LNCAP (cell line): ENCODE data around the gene COL24A1.

ENCODE experiments used
- TF ChIP-seq, protein P1 (sequence below): fragments of 450-650 bp; IDR thresholded peaks from 2 replicates; pipeline ENCODE4 v1.5.1; 2017; ENCODE audit warnings: mild to moderate bottlenecking

Gene COL24A1

DNA sequence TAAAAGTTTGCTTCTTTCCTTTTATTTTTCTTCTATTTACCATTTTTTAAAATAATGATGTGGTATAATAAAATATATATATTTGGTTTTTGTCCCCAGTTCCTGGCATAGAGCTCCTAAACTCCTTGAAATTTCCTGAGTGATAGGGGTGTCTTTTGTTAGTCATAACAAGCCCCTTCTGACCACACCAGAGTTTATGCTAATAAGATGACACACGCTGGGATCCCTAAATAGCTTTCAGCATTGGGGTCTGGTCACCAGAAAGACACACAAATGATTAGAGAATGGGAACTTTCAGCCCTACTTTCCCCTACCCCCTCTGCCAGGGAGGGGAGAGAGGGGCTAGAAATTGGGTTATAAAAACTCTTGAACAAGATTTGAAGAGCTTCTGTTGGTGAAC lies 56.2 kb downstream of the COL24A1 start:
- TF ChIP-seq, protein P1, sequence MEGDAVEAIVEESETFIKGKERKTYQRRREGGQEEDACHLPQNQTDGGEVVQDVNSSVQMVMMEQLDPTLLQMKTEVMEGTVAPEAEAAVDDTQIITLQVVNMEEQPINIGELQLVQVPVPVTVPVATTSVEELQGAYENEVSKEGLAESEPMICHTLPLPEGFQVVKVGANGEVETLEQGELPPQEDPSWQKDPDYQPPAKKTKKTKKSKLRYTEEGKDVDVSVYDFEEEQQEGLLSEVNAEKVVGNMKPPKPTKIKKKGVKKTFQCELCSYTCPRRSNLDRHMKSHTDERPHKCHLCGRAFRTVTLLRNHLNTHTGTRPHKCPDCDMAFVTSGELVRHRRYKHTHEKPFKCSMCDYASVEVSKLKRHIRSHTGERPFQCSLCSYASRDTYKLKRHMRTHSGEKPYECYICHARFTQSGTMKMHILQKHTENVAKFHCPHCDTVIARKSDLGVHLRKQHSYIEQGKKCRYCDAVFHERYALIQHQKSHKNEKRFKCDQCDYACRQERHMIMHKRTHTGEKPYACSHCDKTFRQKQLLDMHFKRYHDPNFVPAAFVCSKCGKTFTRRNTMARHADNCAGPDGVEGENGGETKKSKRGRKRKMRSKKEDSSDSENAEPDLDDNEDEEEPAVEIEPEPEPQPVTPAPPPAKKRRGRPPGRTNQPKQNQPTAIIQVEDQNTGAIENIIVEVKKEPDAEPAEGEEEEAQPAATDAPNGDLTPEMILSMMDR: no peak

DNA sequence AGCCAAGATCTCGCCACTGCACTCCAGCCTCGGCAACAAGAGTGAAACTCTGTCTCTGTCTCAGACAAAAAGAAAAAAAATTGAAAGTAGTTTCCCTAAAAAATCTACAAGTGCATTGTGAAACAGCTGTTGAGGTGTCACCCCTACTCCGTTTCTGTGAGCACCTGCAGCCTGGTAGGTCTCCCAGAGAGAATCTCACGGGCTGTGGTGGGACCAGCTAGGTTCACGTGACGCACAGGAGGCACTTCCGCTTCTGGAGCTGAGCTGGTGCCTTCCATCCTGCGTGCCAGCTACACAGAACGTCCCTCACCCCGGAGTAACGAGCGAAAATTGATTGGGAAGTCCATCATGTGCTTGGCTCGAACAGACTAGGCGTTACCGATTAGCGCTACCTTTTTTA lies 66.8 kb downstream of the COL24A1 start:
- TF ChIP-seq, protein P1: no peak

DNA sequence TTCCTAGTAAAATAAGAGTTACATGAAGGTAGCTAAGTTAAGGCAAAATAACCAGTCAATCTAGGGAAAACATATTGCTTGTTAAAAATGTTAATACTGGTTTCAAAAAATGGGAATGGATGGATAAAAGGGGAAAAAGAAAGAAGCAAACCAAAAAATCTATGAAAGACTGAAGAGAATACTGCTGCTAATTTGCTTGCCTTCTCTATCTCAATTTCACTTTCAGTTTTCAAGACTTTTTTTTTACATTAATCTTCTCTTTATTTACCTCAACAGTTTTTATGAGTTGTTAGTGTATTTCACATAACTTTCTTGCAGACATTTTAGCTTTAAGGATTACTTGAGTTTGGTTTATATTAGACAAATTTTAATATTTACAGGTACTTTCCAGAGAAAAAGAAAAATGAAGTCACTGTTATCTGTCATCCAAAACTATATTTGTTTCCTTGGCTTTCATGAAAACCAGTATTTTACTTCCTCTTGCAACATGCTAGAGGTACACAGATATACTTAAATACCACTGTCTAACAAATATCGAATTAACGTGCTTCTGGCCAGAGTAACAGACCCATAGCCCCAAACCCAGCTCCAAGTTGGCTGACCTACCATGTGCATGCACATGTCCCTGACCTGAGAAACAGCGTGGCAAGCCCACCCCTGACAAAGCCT lies 70.7 kb downstream of the COL24A1 start:
- TF ChIP-seq, protein P1: no peak

DNA sequence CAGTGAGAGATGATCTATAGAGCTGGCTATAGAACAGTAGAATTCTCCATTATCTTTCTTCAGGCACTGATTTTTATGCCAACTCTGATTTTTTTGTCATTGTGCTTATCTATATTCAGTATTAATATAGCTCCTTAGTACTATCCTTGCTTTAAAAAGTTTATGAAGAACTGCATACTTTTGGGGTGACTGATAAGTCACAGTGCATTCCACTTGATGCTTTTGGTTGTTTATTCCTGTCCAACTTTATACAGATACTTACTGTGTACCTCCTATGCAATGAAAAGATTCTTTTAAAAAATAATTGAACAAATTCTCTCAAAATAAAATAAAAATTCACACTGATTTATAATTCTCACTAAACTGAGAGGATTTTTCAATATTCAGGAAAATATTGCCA lies 71.6 kb downstream of the COL24A1 start:
- TF ChIP-seq, protein P1: no peak

DNA sequence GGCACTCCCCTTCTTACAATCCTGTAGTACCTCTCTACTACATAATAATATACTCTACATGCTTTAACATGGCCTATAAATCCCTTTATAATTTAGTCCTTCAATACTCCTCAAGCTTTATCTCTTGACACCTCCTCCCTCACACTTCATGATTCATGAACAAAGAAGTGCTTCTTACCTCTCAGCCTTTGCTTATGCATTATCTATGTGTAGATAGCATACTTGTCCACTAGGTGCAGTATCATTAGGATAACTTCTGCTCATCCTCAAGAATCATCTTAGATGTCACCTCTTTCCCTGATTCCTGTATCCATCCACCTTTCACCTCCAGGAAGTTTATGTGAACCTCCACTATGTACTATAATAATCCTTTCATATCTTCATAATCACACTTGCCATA lies 74.4 kb downstream of the COL24A1 start:
- TF ChIP-seq, protein P1: peak; percentile 18; the same call in 1 of the 2 replicates

DNA sequence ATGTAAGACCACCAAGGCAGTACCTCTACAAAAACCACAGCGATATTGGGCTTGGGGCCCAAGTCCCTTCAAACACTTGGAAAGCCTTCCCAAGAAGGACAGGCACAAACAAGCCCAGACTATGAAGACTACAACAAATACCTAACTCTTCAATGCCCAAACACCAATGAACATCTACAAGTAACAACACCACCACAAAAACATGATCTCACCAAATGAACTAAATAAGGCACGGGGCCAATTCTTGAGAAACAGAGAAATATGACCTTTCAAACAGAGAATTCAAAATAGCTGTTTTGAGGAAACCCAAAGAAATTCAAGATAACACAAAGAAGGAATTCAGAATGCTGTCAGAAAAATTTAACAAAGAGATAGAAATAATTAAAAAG lies 86.8 kb downstream of the COL24A1 start:
- TF ChIP-seq, protein P1: no peak

DNA sequence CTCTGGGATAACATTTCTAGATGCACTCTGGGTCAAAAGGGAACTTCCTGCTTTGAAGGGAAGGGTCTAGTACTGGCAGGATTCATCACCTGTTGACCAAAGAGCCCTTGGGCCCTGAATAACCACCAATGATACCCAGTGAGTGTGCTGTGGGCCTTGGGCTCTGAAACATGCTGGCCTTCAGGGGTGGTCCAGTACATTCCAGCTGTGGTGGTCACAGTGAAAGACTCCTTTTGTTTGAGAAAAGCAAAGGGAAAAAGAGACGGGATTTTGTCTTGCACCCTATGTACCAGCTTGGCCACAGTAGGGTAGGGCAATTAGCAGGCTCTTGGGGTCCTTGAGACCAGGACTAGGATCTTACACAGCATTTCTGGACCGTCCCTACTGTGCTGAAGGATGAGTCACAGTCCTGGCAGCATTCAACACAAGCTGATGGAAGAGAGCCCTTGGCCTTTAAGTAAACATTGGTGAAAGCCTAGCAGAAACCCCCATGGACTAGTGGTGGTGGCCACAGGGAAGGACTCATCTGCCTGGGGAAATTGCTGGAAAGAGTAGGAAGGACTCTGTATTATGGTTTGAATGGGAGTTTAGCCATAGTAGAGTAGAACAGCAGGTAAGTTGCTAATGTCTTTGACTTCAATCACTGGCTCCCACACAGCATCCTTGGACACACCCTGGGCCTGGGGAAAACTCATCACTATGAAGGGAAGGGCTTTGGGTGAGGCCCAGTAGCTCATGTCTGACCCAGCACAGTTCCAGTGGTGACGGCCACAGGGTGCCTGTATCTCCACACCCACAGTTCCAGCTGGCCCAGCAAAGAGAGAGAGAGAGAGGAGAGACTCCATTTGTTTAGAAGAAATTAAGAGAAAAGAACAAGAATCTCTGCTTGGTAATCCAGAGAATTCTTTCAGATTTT lies 87.5 kb downstream of the COL24A1 start:
- TF ChIP-seq, protein P1: no peak
